Esophagus squamous epithelium (tissue), 5 donors: ENCODE data around the gene ARHGEF28. TPM values are rescaled to one million over a fixed set of nuclear protein-coding genes. Genes with fewer than 3 reads are reported as not detected.

ENCODE experiments used
- DNase-seq: peaks from one replicate; lab custom pipeline; 2025; lab: John Stamatoyannopoulos, UW
- H3K27ac ChIP-seq, 4 donors: fragments of 200-600 bp; sonication (generic); one replicate each; pipeline ENCODE4 v1.5.1; 2016 to 2019; ENCODE audit warnings: mild to moderate bottlenecking in 1 of 4
- H3K27me3 ChIP-seq, 4 donors: fragments of 200-600 bp; sonication (generic); 1 replicate in 3 of 4; 2 replicates in 1 of 4; pipeline versions ENCODE4 v1.5.1 to v1.6.0; 2017 to 2021; ENCODE audit warnings: antibody characterized with exemption in 1 of 4
- H3K36me3 ChIP-seq, 3 donors: fragments of 200-600 bp; sonication (generic); one replicate each; pipeline ENCODE4 v1.5.1; 2016 to 2019
- H3K4me1 ChIP-seq, 3 donors: fragments of 200-600 bp; sonication (generic); one replicate each; pipeline ENCODE4 v1.5.1; 2017 to 2019
- H3K4me3 ChIP-seq, 4 donors: fragments of 200-600 bp; sonication (generic); 1 replicate in 3 of 4; 2 replicates in 1 of 4; pipeline ENCODE4 v1.5.1; 2016 to 2019; ENCODE audit warnings: mild to moderate bottlenecking in 2 of 4, moderate library complexity in 1 of 4
- H3K9me3 ChIP-seq, 3 donors: fragments of 200-600 bp; sonication (generic); one replicate each; pipeline ENCODE4 v1.5.1; 2016 to 2019
- CTCF ChIP-seq, 6 experiments: fragments of 450-650 bp in 4 of 6; fragments of 200-600 bp in 2 of 6; sonication (generic) in 2 of 6; IDR thresholded peaks; one replicate each; pipeline ENCODE4 v1.5.1; 2016 to 2019; ENCODE audit warnings: antibody characterized with exemption in 6 of 6, mild to moderate bottlenecking in 4 of 6, moderate library complexity in 4 of 6
- POLR2A ChIP-seq, 4 donors: fragments of 450-650 bp; IDR thresholded peaks; one replicate each; pipeline ENCODE4 v1.6.1; 2017; ENCODE audit warnings: antibody characterized with exemption in 4 of 4, mild to moderate bottlenecking in 4 of 4, moderate library complexity in 3 of 4
- WGBS, 2 donors: methylation state at CpG; one replicate each; pipeline ENCODE4 v1.1.5; 2018; 5-methylcytosine and 5-hydroxymethylcytosine counted together
- intact Hi-C: fragments of 100-400 bp; cut with DNase I; formaldehyde crosslinking; loops from one replicate; pipeline ENCODE4 v1.15.0; 2022
- total RNA-seq, 4 donors: library from RNA; depleted of rRNA; stranded (reverse); fragments of >200 nt; gene quantifications; one replicate each; pipeline ENCODE4 v1.1.0, GENCODE V29; 2016
- donor health status: DM: yes; HTN: yes; CAD: no.

The ARHGEF28 gene
- total RNA-seq, 4 donors from 2014 or later: 9.2 to 34.3 (median 12.7) TPM

DNA sequence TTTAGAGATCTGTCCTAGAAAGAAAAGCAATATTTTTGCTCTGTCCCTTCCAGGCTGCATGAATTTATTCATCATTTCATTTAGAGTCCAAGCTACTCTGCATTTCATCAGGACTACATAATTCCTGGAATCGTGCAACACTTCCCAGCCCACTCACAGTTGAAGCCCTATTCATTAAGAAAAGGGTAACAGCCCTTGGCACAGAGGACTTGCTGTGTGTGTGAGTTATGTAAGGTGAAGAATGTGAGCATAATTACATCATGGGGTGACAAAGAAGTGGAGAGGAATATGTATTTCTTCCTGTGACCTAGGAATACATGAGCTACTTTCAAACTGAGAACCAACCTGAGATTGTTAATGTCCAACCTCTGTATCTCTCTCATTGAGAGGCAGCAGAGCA lies 317.4 kb downstream of the ARHGEF28 start:
- Histone ChIP-seq H3K4me3 (no peak overlapping the region), H3K36me3 (peaks cover 0 to 11% (median 0%) of the 10 kb centered on the region in 3 donors), H3K9me3 (peaks cover 0 to 9% (median 0%) of the 10 kb centered on the region in 3 donors), H3K4me1 (no peaks in the 10 kb centered on the region), H3K27ac (no peak overlapping the region), H3K27me3 (peaks cover 0 to 3% (median 0%) of the 10 kb centered on the region in 4 donors)
- WGBS, 2 donors: 71 to 85% methylated on average over 1 of the region's 1 CpG
- no peak for DNase-seq
- TF ChIP-seq POLR2A (IDR thresholded peaks at IDR 0.05) (no peak), CTCF (IDR thresholded peaks at IDR 0.05) (no peak)
- intact Hi-C loops: no loop called here

- 67 to 94% methylated on average over 1 of the region's 1 CpG for WGBS, 2 donors
- no peak for DNase-seq
- H3K4me1 ChIP-seq: peaks cover 0 to 4% (median 0%) of the 10 kb centered on the region in 3 donors
- H3K9me3 ChIP-seq: peaks cover 0 to 9% (median 0%) of the 10 kb centered on the region in 3 donors
- peaks cover 0 to 11% (median 0%) of the 10 kb centered on the region in 3 donors for H3K36me3 ChIP-seq
- H3K4me3 ChIP-seq: no peak overlapping the region
- peaks cover 0 to 3% (median 0%) of the 10 kb centered on the region in 4 donors for H3K27me3 ChIP-seq
- intact Hi-C loops: no loop called here
- TF ChIP-seq POLR2A (IDR thresholded peaks at IDR 0.05): no peak
- TF ChIP-seq CTCF (IDR thresholded peaks at IDR 0.05): no peak
- no peak overlapping the region for H3K27ac ChIP-seq
Measured at GRCh38 chr5:73944581-73944980, 318.6 kb downstream of the ARHGEF28 start.

DNA sequence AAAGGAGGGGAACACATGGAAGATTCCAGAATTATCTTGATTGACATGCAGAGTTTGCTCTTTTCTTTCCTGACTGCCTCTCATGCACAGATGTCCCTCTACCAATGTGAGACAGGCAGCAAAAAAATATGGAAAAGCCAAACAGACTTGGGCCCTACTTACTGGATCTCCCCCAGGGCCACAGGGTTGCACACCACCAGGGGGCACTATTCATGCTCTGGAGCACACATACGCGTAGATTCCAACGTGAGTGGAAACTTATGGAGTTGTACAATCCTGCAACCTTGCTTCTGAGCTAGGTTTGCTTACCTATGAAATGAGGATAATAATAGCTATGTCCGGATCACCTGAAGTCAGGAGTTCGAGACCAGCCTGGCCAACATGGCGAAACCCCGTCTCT lies 319.5 kb downstream of the ARHGEF28 start:
- DNase-seq: no peak
- TF ChIP-seq CTCF (IDR thresholded peaks at IDR 0.05): no peak
- TF ChIP-seq POLR2A (IDR thresholded peaks at IDR 0.05): no peak
- Histone ChIP-seq H3K27ac (no peak overlapping the region), H3K27me3 (peaks cover 0 to 3% (median 0%) of the 10 kb centered on the region in 4 donors), H3K4me1 (peaks cover 0 to 4% (median 0%) of the 10 kb centered on the region in 3 donors), H3K9me3 (peaks cover 0 to 9% (median 0%) of the 10 kb centered on the region in 3 donors), H3K36me3 (peaks cover 0 to 11% (median 0%) of the 10 kb centered on the region in 3 donors), H3K4me3 (no peak overlapping the region)
- intact Hi-C loops: no loop called here
- WGBS, 2 donors: 85 to 92% methylated on average over 7 of the region's 7 CpGs

GRCh38 chr5:73946278-73946677 lies 320.3 kb downstream of the ARHGEF28 start:
- no peak overlapping the region for H3K4me3 ChIP-seq
- 38 to 53% methylated on average over 5 of the region's 5 CpGs for WGBS, 2 donors
- no peak for DNase-seq
- peaks cover 0 to 4% (median 0%) of the 10 kb centered on the region in 3 donors for H3K4me1 ChIP-seq
- peaks cover 0 to 3% (median 0%) of the 10 kb centered on the region in 4 donors for H3K27me3 ChIP-seq
- no peak overlapping the region for H3K27ac ChIP-seq
- intact Hi-C loops: no loop called here
- peaks cover 0 to 11% (median 0%) of the 10 kb centered on the region in 3 donors for H3K36me3 ChIP-seq
- no peak for TF ChIP-seq POLR2A (IDR thresholded peaks at IDR 0.05)
- no peak for TF ChIP-seq CTCF (IDR thresholded peaks at IDR 0.05)
- H3K9me3 ChIP-seq: peaks cover 0 to 9% (median 0%) of the 10 kb centered on the region in 3 donors

- WGBS, 2 donors: 38 to 47% methylated on average over 5 of the region's 5 CpGs
- no peak for TF ChIP-seq POLR2A (IDR thresholded peaks at IDR 0.05)
- TF ChIP-seq CTCF (IDR thresholded peaks at IDR 0.05): no peak
- Histone ChIP-seq H3K4me3 (no peak overlapping the region), H3K27me3 (peaks cover 0 to 3% (median 0%) of the 10 kb centered on the region in 4 donors), H3K36me3 (peaks cover 0 to 11% (median 0%) of the 10 kb centered on the region in 3 donors), H3K9me3 (peaks cover 0 to 9% (median 0%) of the 10 kb centered on the region in 3 donors), H3K27ac (no peak overlapping the region), H3K4me1 (peaks cover 0 to 4% (median 0%) of the 10 kb centered on the region in 3 donors)
- intact Hi-C loops: no loop called here
- DNase-seq: no peak
Measured at GRCh38 chr5:73946919-73947602, 321.1 kb downstream of the ARHGEF28 start.
